Panc1 (cell line): Measurements from ENCODE around the gene PEX6. TPM values are rescaled to one million over a fixed set of nuclear protein-coding genes. Genes with fewer than 3 reads are reported as not detected.
A peak's percentile ranks its signal among the peaks of the same experiment; 100 is the strongest.

Experiments used
- ATAC-seq: fragments of 200-7000 bp; cut with Tn5 transposase; 2 replicates; pipeline ENCODE4 v1.9.1; 2020; ENCODE audit warnings: mild to moderate bottlenecking, moderate library complexity
- BruUV-seq: library from RNA; stranded (reverse); fragments of 400-500 nt; replicated peaks from 2 replicates; lab custom pipeline; 2021; lab: Mats Ljungman, UMichigan
- CTCF ChIA-PET: fragments of 300-600 bp; sonication (Branson Sonifier 250); formaldehyde crosslinking; loops from one replicate; lab custom pipeline; 2022; ENCODE audit warnings: antibody characterized with exemption; lab: Charles Lee
- POLR2A ChIA-PET: fragments of 300-600 bp; sonication (Branson Sonifier 250); formaldehyde crosslinking; loops from one replicate; lab custom pipeline; 2022; ENCODE audit warnings: antibody characterized with exemption; lab: Charles Lee
- DNase-seq: peaks from one replicate; pipeline ENCODE4 v3.0.0-alpha.2; 2010; ENCODE audit warnings: low read depth, low spot score
- H3K27ac ChIP-seq: 2 replicates; pipeline ENCODE4 v1.5.1; 2011; ENCODE audit warnings: mild to moderate bottlenecking, low read length, inconsistent platforms
- H3K27me3 ChIP-seq: fragments of 200-500 bp; sonication (Bioruptor generic); 2 replicates; pipeline ENCODE4 v1.6.0; 2014; ENCODE audit warnings: low read length, inconsistent platforms; ENCODE audit not compliant: control insufficient read depth, insufficient read depth
- H3K36me3 ChIP-seq: fragments of 200-500 bp; sonication (Bioruptor generic); 2 replicates; pipeline ENCODE4 v1.5.1; 2014; ENCODE audit warnings: inconsistent platforms, mild to moderate bottlenecking, low read length, moderate library complexity; ENCODE audit not compliant: control insufficient read depth, insufficient read depth
- H3K4me1 ChIP-seq: 2 replicates; pipeline ENCODE4 v1.5.1; 2011; ENCODE audit warnings: inconsistent platforms, mild to moderate bottlenecking, low read length, moderate library complexity; ENCODE audit not compliant: control insufficient read depth, insufficient read depth
- H3K4me3 ChIP-seq, 2 experiments: 2 replicates each; pipeline ENCODE4 v1.5.1; 2011 to 2012; ENCODE audit warnings: low read depth in 2 of 2, low read length in 2 of 2, mild to moderate bottlenecking in 2 of 2, inconsistent platforms in 1 of 2, moderate library complexity in 1 of 2
- H3K9me3 ChIP-seq: fragments of 200-500 bp; sonication (Bioruptor generic); 2 replicates; pipeline ENCODE4 v1.5.1; 2014; ENCODE audit warnings: low read depth, mild to moderate bottlenecking, inconsistent platforms, low read length, moderate library complexity; ENCODE audit not compliant: control insufficient read depth, insufficient read depth
- CTCF ChIP-seq: fragments of 450-650 bp; IDR thresholded peaks from 2 replicates; pipeline ENCODE4 v1.5.1; 2017; ENCODE audit warnings: mild to moderate bottlenecking
- REST ChIP-seq, 2 experiments: IDR thresholded peaks; 2 replicates each; pipeline ENCODE4 v1.6.1; 2011 to 2012; ENCODE audit warnings: low read depth in 2 of 2, control low read depth in 1 of 2, low read length in 1 of 2, mild to moderate bottlenecking in 1 of 2, moderate library complexity in 1 of 2; ENCODE audit not compliant: insufficient read depth in 1 of 2
- SIN3A ChIP-seq: IDR thresholded peaks from 2 replicates; pipeline ENCODE4 v1.6.1; 2012; ENCODE audit warnings: low read depth, mild to moderate bottlenecking, low read length, moderate library complexity, borderline replicate concordance; ENCODE audit not compliant: insufficient read depth
- TCF7L2 ChIP-seq: IDR thresholded peaks from 2 replicates; pipeline ENCODE4 v1.6.1; 2011; ENCODE audit warnings: mild to moderate bottlenecking, low read depth, low read length, inconsistent platforms
- in situ Hi-C: cut with HindIII; loops from 2 replicates; pipeline ENCODE4 v1.10.0; 2016; ENCODE audit warnings: low sequenced_read_pairs, low pct_unique_long_range_greater_than_20kb
- intact Hi-C: fragments of 100-400 bp; cut with micrococcal nuclease; formaldehyde crosslinking; loops from one replicate; pipeline ENCODE4 v1.10.0; 2022; ENCODE audit not compliant: unreplicated experiment
- total RNA-seq: library from RNA; stranded (reverse); gene quantifications from one replicate; pipeline ENCODE4 v1.2.1, GENCODE V29; 2021; ENCODE audit not compliant: unreplicated experiment

Gene PEX6
- total RNA-seq, 1 experiment from 2014 or later = 21.7 TPM

GRCh38 chr6:42987533-42988451, 8.8 kb upstream of the PEX6 start:
- peaks cover 6% of the 10 kb centered on the region; the same call in 1 of the 2 replicates for H3K4me1 ChIP-seq
- POLR2A ChIA-PET = interaction anchor here (0.6 to 1.1 kb wide), 3 partner anchors 10 to 25 kb away, joined by 3 to 19 read pairs (median 3); partner anchors contain the start of gene MEA1
- no TSS peak for BruUV-seq
- H3K27ac ChIP-seq = no peak overlapping the region
- CTCF ChIA-PET = no interaction called here
- intact Hi-C loops = no loop called here
- H3K9me3 ChIP-seq = no peaks in the 10 kb centered on the region
- H3K4me3 ChIP-seq = no peak overlapping the region
- no peaks in the 10 kb centered on the region for H3K27me3 ChIP-seq
- H3K36me3 ChIP-seq = peaks cover 3% of the 10 kb centered on the region
- TF ChIP-seq CTCF = no peak
- no peak for TF ChIP-seq TCF7L2
- no peak for TF ChIP-seq SIN3A
- no peak for TF ChIP-seq REST (IDR thresholded peaks at IDR 0.05; ENCODE audit: insufficient read depth in 1 of 2, low read depth in 2 of 2, low read length in 1 of 2)
- ATAC-seq (no peak), DNase-seq (no peak)
- in situ Hi-C loops = no loop called here

- BruUV-seq = no TSS peak
- H3K36me3 ChIP-seq = peaks cover 3% of the 10 kb centered on the region
- peak overlapping the region; percentile 77 for H3K27ac ChIP-seq
- peak overlapping the region; percentile 66 to 75 for H3K4me3 ChIP-seq
- DNase-seq (no peak), ATAC-seq (no peak)
- ChIA-PET POLR2A (no interaction called here), CTCF (no interaction called here)
- H3K9me3 ChIP-seq = no peaks in the 10 kb centered on the region
- H3K4me1 ChIP-seq = peaks cover 6% of the 10 kb centered on the region; the same call in 1 of the 2 replicates
- intact Hi-C loops = no loop called here
- in situ Hi-C loops = no loop called here
- TF ChIP-seq SIN3A (0 out of 2 replicates have a peak, but pooled peaks have one; percentile 12), TCF7L2 (no peak)
- H3K27me3 ChIP-seq = no peaks in the 10 kb centered on the region
Measured at GRCh38 chr6:42984924-42985475, 6.0 kb upstream of the PEX6 start.
